ENCODE results near the gene DNAJB8. TPM values are rescaled to one million over a fixed set of nuclear protein-coding genes. Genes with fewer than 3 reads are reported as not detected.

DNAJB8 gene
- total RNA-seq, 4 donors from 2014 or later, result not detected

- WGBS, result 74% methylated on average over 6 of the region's 6 CpGs
- Histone ChIP-seq H3K27ac (no peak overlapping the region), H3K4me1 (no peaks in the 10 kb centered on the region), H3K36me3 (no peaks in the 10 kb centered on the region), H3K27me3 (peaks cover 17% of the 10 kb centered on the region), H3K9me3 (no peaks in the 10 kb centered on the region), H3K4me3 (no peak overlapping the region)
- no peak for DNase-seq (ENCODE audit: low spot score in 2 of 2)
- TF ChIP-seq, protein P1, sequence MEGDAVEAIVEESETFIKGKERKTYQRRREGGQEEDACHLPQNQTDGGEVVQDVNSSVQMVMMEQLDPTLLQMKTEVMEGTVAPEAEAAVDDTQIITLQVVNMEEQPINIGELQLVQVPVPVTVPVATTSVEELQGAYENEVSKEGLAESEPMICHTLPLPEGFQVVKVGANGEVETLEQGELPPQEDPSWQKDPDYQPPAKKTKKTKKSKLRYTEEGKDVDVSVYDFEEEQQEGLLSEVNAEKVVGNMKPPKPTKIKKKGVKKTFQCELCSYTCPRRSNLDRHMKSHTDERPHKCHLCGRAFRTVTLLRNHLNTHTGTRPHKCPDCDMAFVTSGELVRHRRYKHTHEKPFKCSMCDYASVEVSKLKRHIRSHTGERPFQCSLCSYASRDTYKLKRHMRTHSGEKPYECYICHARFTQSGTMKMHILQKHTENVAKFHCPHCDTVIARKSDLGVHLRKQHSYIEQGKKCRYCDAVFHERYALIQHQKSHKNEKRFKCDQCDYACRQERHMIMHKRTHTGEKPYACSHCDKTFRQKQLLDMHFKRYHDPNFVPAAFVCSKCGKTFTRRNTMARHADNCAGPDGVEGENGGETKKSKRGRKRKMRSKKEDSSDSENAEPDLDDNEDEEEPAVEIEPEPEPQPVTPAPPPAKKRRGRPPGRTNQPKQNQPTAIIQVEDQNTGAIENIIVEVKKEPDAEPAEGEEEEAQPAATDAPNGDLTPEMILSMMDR (IDR thresholded peaks at IDR 0.05), result no peak
- no peak for TF ChIP-seq EP300 (IDR thresholded peaks at IDR 0.05)
- no peak for TF ChIP-seq POLR2A (IDR thresholded peaks at IDR 0.05)
- TF ChIP-seq POLR2AphosphoS5 (IDR thresholded peaks at IDR 0.05), result no peak
Measured at GRCh38 chr3:128449111-128449638, 17.5 kb downstream of the DNAJB8 start.

DNA sequence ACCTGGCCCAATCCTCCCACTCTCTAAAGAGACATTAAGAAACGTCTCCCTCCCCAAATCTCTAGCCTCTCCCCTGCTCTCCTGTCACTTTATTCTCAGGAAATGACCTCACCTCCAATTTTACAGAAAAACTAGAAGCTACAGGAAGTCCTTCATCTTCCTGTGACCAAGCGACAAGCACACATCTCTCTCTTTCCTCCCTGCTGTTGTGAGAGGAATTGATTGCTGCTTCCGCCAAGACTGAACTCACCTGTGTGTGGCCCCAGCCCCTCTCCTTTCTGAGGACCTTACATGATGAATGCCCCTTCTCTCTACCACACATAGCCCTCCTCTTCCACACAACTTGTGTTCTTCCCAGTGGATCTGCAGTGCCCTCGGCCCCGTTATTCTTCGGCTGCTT, 18.2 kb downstream of the DNAJB8 start:
- Histone ChIP-seq H3K27me3 (peaks cover 15% of the 10 kb centered on the region), H3K36me3 (no peaks in the 10 kb centered on the region), H3K9me3 (no peaks in the 10 kb centered on the region), H3K27ac (no peak overlapping the region), H3K4me1 (no peaks in the 10 kb centered on the region), H3K4me3 (no peak overlapping the region)
- DNase-seq (ENCODE audit: low spot score in 2 of 2), result no peak
- WGBS, result 66% methylated on average over 6 of the region's 6 CpGs
- TF ChIP-seq, protein P1 (IDR thresholded peaks at IDR 0.05), result no peak
- TF ChIP-seq EP300 (IDR thresholded peaks at IDR 0.05) (no peak), POLR2AphosphoS5 (IDR thresholded peaks at IDR 0.05) (no peak), POLR2A (IDR thresholded peaks at IDR 0.05) (no peak)

DNA sequence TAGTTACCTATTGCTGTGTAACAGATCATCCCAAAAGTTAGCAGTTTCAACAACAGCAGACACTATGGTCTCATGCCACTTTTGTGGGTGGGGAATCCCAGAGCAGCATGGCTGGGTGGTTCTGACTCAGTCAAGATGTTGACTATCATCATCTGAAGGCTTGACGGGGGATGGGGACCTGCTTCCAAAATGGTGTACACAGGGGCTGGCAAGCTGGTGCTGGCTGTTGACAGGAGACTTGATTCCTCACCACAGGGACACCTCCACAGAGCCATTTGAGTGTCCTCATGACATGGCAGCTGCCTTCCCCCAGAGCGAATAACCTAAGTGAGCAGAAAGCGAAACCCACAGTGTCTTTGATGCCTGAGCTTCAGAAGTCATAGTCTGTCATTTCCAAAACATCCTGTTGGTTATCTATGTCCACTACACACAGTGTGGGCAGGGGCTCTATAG, 19.1 kb downstream of the DNAJB8 start:
- no peak for DNase-seq (ENCODE audit: low spot score in 2 of 2)
- H3K4me3 ChIP-seq, result no peak overlapping the region
- H3K36me3 ChIP-seq, result no peaks in the 10 kb centered on the region
- no peak for TF ChIP-seq POLR2A (IDR thresholded peaks at IDR 0.05)
- no peak for TF ChIP-seq POLR2AphosphoS5 (IDR thresholded peaks at IDR 0.05)
- TF ChIP-seq, protein P1 (IDR thresholded peaks at IDR 0.05), result no peak
- TF ChIP-seq EP300 (IDR thresholded peaks at IDR 0.05), result no peak
- H3K9me3 ChIP-seq, result no peaks in the 10 kb centered on the region
- no peaks in the 10 kb centered on the region for H3K4me1 ChIP-seq
- WGBS, result 81% methylated on average over 3 of the region's 3 CpGs
- H3K27me3 ChIP-seq, result peaks cover 8% of the 10 kb centered on the region
- no peak overlapping the region for H3K27ac ChIP-seq

DNA sequence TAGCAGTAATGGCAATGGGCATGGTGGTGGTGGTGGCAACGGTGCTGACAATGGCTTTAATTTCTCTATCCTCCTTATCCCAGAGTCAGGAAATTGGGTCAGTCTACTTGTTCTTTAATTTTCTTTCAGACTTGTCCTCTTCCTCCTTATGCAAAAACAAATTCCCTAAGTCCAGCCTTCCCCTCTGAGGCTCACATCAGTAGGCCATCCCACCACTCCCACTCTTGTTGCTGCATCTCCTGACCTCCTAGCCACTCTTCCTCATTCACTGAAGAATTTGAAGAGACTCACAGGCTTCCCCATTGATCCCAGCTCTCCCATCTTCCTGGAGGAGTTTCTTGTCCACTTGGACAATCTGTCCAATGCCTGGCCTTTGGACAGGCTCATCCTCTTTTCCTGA, 19.9 kb downstream of the DNAJB8 start:
- TF ChIP-seq, protein P1 (IDR thresholded peaks at IDR 0.05), result no peak
- no peak for TF ChIP-seq POLR2AphosphoS5 (IDR thresholded peaks at IDR 0.05)
- TF ChIP-seq EP300 (IDR thresholded peaks at IDR 0.05), result no peak
- TF ChIP-seq POLR2A (IDR thresholded peaks at IDR 0.05), result no peak
- no peaks in the 10 kb centered on the region for H3K9me3 ChIP-seq
- H3K27ac ChIP-seq, result no peak overlapping the region
- no peaks in the 10 kb centered on the region for H3K36me3 ChIP-seq
- H3K27me3 ChIP-seq, result peaks cover 8% of the 10 kb centered on the region
- H3K4me1 ChIP-seq, result no peaks in the 10 kb centered on the region
- WGBS, result 90% methylated on average over 1 of the region's 1 CpG
- no peak for DNase-seq (ENCODE audit: low spot score in 2 of 2)
- H3K4me3 ChIP-seq, result no peak overlapping the region

- Histone ChIP-seq H3K4me3 (no peak overlapping the region), H3K27ac (no peak overlapping the region), H3K9me3 (no peaks in the 10 kb centered on the region), H3K36me3 (no peaks in the 10 kb centered on the region), H3K27me3 (peaks cover 8% of the 10 kb centered on the region), H3K4me1 (no peaks in the 10 kb centered on the region)
- 93% methylated on average over 1 of the region's 1 CpG for WGBS
- no peak for DNase-seq (ENCODE audit: low spot score in 2 of 2)
- TF ChIP-seq, protein P1 (IDR thresholded peaks at IDR 0.05), result no peak
- TF ChIP-seq EP300 (IDR thresholded peaks at IDR 0.05), result no peak
- TF ChIP-seq POLR2A (IDR thresholded peaks at IDR 0.05), result no peak
- TF ChIP-seq POLR2AphosphoS5 (IDR thresholded peaks at IDR 0.05), result no peak
Measured at GRCh38 chr3:128445357-128445756, 21.3 kb downstream of the DNAJB8 start.
